ENCODE data around the gene ASCC1. TPM values are rescaled to one million over a fixed set of nuclear protein-coding genes. Genes with fewer than 3 reads are reported as not detected.
"Not testable (repeated sequence)": the region's sequence is repeated elsewhere in the genome, so short reads cannot be mapped to it uniquely, and the experiment has no call there.

The ASCC1 gene
- total RNA-seq, 2 experiments from 2014 or later = 50.9 to 52.5 TPM

DNA sequence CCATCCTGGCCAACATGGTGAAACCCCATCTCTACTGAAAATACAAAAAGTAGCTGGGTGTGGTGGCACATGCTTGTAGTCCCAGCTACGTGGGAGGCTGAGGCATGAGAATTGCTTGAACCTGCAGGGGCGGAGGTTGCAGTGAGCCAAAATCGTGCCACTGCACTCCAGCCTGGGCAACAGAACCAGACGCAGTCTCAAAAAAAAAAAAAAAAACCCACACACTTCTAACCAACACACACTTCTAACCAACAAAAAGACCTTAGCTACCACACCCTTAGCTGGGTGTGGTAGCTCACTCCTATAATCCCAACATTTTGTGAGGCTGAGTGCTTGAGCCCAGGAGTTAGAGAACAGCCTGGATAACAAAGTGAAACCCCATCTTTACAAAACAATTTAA lies 93.9 kb downstream of the ASCC1 start:
- no peak overlapping the region for H3K4me3 Mint-ChIP-seq
- POLR2A ChIA-PET = interaction anchor here (1.7 kb wide), 1 partner anchor 43 kb away, joined by 4 read pairs; no protein-coding TSS in a partner anchor
- peak; percentile 53 for DNase-seq
- intact Hi-C loops (cut with micrococcal nuclease) = loop anchor here (5.0 kb wide), 1 partner anchor 35 kb away; the partner anchor contains the start of gene SPOCK2
- CTCF ChIA-PET = interaction anchor here (1.2 to 6.8 kb wide), 3 partner anchors 73 to 212 kb away, joined by 3 to 37 read pairs (median 4); no protein-coding TSS in a partner anchor
- H3K27me3 Mint-ChIP-seq = no peaks in the 10 kb centered on the region
- no peaks in the 10 kb centered on the region for H3K9me3 Mint-ChIP-seq
- peaks cover 11% of the 10 kb centered on the region for H3K36me3 Mint-ChIP-seq
- H3K27ac Mint-ChIP-seq = peak overlapping the region; percentile 55
- H3K4me1 Mint-ChIP-seq (ENCODE audit: low read depth) = peaks cover 34% of the 10 kb centered on the region

DNA sequence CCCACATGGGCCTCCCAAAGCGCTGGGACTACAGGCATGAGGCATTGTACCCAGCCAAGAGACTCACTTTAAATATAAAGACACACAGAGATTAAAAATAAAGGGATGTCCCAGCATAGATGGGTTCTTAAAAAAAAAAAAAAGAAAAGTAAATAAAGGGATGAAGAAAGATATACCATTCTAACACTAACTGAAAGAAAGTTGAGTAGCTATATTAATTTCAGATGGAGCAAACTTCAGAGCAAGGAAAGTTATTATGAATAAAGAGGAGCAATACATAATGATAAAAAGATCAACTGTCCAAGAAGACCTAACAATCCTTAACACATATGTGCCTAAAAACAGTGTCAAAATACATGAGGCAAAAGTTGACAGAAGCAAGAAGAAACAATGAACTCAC lies 94.7 kb downstream of the ASCC1 start:
- ChIA-PET POLR2A (no interaction called here), CTCF (interaction anchor here (1.4 kb wide), 1 partner anchor 213 kb away, joined by 3 read pairs; no protein-coding TSS in a partner anchor)
- H3K27ac Mint-ChIP-seq = no peak overlapping the region
- peaks cover 2% of the 10 kb centered on the region for H3K9me3 Mint-ChIP-seq
- no peak overlapping the region for H3K4me3 Mint-ChIP-seq
- DNase-seq = no peak
- peaks cover 10% of the 10 kb centered on the region for H3K36me3 Mint-ChIP-seq
- H3K4me1 Mint-ChIP-seq (ENCODE audit: low read depth) = peaks cover 29% of the 10 kb centered on the region
- intact Hi-C loops (cut with micrococcal nuclease) = loop anchor here (5.0 kb wide), 1 partner anchor 34 kb away; the partner anchor contains the start of gene SPOCK2
- H3K27me3 Mint-ChIP-seq = no peaks in the 10 kb centered on the region

- ChIA-PET CTCF (interaction anchor here (1.0 to 3.2 kb wide), 2 partner anchors 10 to 14 kb away, joined by 3 to 14 read pairs; no protein-coding TSS in a partner anchor), POLR2A (no interaction called here)
- peaks cover 15% of the 10 kb centered on the region for H3K4me1 Mint-ChIP-seq (ENCODE audit: low read depth)
- no peaks in the 10 kb centered on the region for H3K27me3 Mint-ChIP-seq
- intact Hi-C loops (cut with micrococcal nuclease) = no loop called here
- peaks cover 5% of the 10 kb centered on the region for H3K9me3 Mint-ChIP-seq
- H3K27ac Mint-ChIP-seq = no peak overlapping the region
- no peak overlapping the region for H3K4me3 Mint-ChIP-seq
- DNase-seq = no peak
- H3K36me3 Mint-ChIP-seq = peaks cover 22% of the 10 kb centered on the region
Observed at GRCh38 chr10:72116372-72116771, 99.7 kb downstream of the ASCC1 start.

DNA sequence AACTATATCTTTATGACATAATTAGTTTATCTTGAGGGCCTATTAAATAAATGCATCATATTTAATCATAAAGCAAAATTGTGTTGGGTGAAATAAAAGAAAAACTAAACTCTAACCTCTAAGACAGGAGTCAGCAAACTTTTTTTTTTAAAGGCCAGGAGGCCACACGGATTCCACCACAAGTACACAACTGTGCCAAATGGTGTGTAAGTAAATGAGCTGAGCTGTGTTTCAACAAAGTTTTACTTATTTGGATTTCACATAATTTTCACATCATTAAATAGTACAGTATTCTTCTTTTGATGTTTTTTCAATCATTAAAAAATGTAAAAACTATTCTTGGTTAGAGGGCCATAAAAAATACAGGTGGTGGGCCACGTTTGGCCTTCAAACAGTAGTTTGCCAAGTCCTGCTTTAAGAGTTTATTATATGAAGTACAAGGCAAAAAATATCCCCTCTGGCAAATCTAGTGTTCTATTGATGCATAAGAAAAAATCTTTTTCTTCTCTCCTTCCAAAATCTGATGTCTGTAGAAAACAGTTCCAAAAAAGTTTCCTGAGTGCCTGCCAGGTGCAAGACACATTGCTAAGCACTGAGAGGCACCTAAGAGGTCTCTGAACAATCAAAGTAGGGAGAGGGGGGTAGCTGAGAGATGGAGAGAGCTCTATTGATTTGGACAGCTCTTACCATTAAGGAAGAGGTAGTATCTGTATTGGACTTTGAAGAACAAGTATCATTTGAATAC lies 101.2 kb downstream of the ASCC1 start:
- H3K4me3 Mint-ChIP-seq = no peak overlapping the region
- CTCF ChIA-PET = interaction anchor here (0.6 to 3.2 kb wide), 3 partner anchors 12 to 223 kb away, joined by 3 to 14 read pairs (median 4); no protein-coding TSS in a partner anchor
- H3K27me3 Mint-ChIP-seq = no peaks in the 10 kb centered on the region
- H3K9me3 Mint-ChIP-seq = peaks cover 5% of the 10 kb centered on the region
- POLR2A ChIA-PET = no interaction called here
- peaks cover 22% of the 10 kb centered on the region for H3K36me3 Mint-ChIP-seq
- DNase-seq = no peak
- H3K4me1 Mint-ChIP-seq (ENCODE audit: low read depth) = peaks cover 19% of the 10 kb centered on the region
- intact Hi-C loops (cut with micrococcal nuclease) = no loop called here
- H3K27ac Mint-ChIP-seq = no peak overlapping the region

GRCh38 chr10:72110673-72111401 lies 105.2 kb downstream of the ASCC1 start:
- DNase-seq = no peak
- Mint-ChIP-seq H3K4me3 (no peak overlapping the region), H3K27me3 (no peaks in the 10 kb centered on the region), H3K36me3 (peaks cover 14% of the 10 kb centered on the region), H3K9me3 (no peaks in the 10 kb centered on the region), H3K4me1 (ENCODE audit: low read depth) (peaks cover 57% of the 10 kb centered on the region), H3K27ac (no peak overlapping the region)
- intact Hi-C loops (cut with micrococcal nuclease) = no loop called here
- POLR2A ChIA-PET = no interaction called here
- CTCF ChIA-PET = interaction anchor here (1.1 kb wide), 1 partner anchor 15 kb away, joined by 3 read pairs; no protein-coding TSS in a partner anchor

DNA sequence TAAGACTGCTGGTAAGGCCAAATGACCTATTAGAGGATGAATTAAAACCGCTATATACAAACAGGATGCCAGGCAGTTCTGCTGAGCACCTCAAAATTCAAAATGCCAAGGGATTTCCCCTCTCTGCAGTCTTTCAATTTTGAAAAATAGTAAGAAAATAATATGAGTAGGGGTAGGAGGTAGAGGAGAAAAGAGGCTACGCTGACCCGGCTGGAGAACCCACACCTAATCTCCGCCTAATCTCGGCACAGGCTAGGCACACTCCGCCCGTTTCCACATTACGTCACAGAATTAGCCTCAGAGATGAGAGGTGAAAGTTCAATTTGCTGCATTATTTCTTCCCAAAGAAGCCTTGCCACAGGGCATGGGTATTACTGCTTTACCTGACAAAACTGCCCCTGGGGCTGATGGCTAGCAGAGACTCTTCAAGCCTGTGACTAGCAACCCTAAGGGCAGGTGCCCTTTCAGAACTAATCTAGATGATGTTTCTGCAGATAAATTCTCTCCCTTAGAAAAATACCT lies 106.4 kb downstream of the ASCC1 start:
- intact Hi-C loops (cut with micrococcal nuclease) = loop anchor here (1.0 to 5.0 kb wide), 3 partner anchors 25 to 223 kb away; no protein-coding TSS in a partner anchor
- ChIA-PET POLR2A (interaction anchor here (1.0 to 2.4 kb wide), 2 partner anchors 17 to 21 kb away, joined by 5 to 16 read pairs; partner anchors contain the start of gene SPOCK2), CTCF (interaction anchor here (1.5 to 2.6 kb wide), 2 partner anchors 21 to 61 kb away, joined by 5 to 8 read pairs; partner anchors contain the start of gene SPOCK2)
- no peak for DNase-seq
- no peaks in the 10 kb centered on the region for H3K27me3 Mint-ChIP-seq
- H3K36me3 Mint-ChIP-seq = peaks cover 10% of the 10 kb centered on the region
- peaks cover 62% of the 10 kb centered on the region for H3K4me1 Mint-ChIP-seq (ENCODE audit: low read depth)
- H3K4me3 Mint-ChIP-seq = peak overlapping the region; percentile 49
- no peaks in the 10 kb centered on the region for H3K9me3 Mint-ChIP-seq
- H3K27ac Mint-ChIP-seq = peak overlapping the region; percentile 97

GRCh38 chr10:72108830-72109635 lies 107.0 kb downstream of the ASCC1 start:
- Mint-ChIP-seq H3K9me3 (no peaks in the 10 kb centered on the region), H3K27me3 (no peaks in the 10 kb centered on the region), H3K36me3 (peaks cover 10% of the 10 kb centered on the region), H3K4me3 (peak overlapping the region; percentile 49), H3K27ac (peak overlapping the region; percentile 97), H3K4me1 (ENCODE audit: low read depth) (peaks cover 67% of the 10 kb centered on the region)
- ChIA-PET POLR2A (interaction anchor here (0.8 to 2.4 kb wide), 7 partner anchors 12 to 189 kb away, joined by 3 to 16 read pairs (median 4); partner anchors contain the start of genes DDIT4 and SPOCK2), CTCF (interaction anchor here (0.6 to 2.6 kb wide), 5 partner anchors 10 to 228 kb away, joined by 3 to 8 read pairs (median 5); partner anchors contain the start of gene SPOCK2)
- no peak for DNase-seq
- intact Hi-C loops (cut with micrococcal nuclease) = loop anchor here (1.0 to 5.0 kb wide), 3 partner anchors 25 to 223 kb away; no protein-coding TSS in a partner anchor

GRCh38 chr10:72108004-72108370 lies 108.1 kb downstream of the ASCC1 start:
- H3K27me3 Mint-ChIP-seq, DNase-seq, H3K9me3 Mint-ChIP-seq: not testable (repeated sequence)
- Mint-ChIP-seq H3K27ac (peak overlapping the region; percentile 97), H3K36me3 (peaks cover 13% of the 10 kb centered on the region), H3K4me3 (peak overlapping the region; percentile 76), H3K4me1 (ENCODE audit: low read depth) (peaks cover 69% of the 10 kb centered on the region)
- intact Hi-C loops (cut with micrococcal nuclease) = loop anchor here (5.0 kb wide), 2 partner anchors 54 to 224 kb away; no protein-coding TSS in a partner anchor
- POLR2A ChIA-PET = interaction anchor here (1.3 to 2.4 kb wide), 2 partner anchors 19 to 167 kb away, joined by 4 to 16 read pairs; partner anchors contain the start of gene SPOCK2
- CTCF ChIA-PET = interaction anchor here (0.6 to 2.6 kb wide), 6 partner anchors 9 to 231 kb away, joined by 3 to 8 read pairs (median 4); partner anchors contain the start of gene SPOCK2

GRCh38 chr10:72107325-72108003 lies 108.6 kb downstream of the ASCC1 start:
- Mint-ChIP-seq H3K36me3 (peaks cover 13% of the 10 kb centered on the region), H3K4me1 (ENCODE audit: low read depth) (peaks cover 69% of the 10 kb centered on the region), H3K27me3 (no peaks in the 10 kb centered on the region), H3K27ac (peak overlapping the region; percentile 97), H3K9me3 (no peaks in the 10 kb centered on the region), H3K4me3 (peak overlapping the region; percentile 76)
- DNase-seq = no peak
- intact Hi-C loops (cut with micrococcal nuclease) = loop anchor here (1.0 to 5.0 kb wide), 4 partner anchors 10 to 225 kb away; partner anchors contain the start of gene SPOCK2
- ChIA-PET CTCF (interaction anchor here (1.1 to 2.6 kb wide), 3 partner anchors 19 to 232 kb away, joined by 4 to 8 read pairs (median 6); partner anchors contain the start of gene SPOCK2), POLR2A (interaction anchor here (2.4 kb wide), 1 partner anchor 19 kb away, joined by 16 read pairs; the partner anchor contains the start of gene SPOCK2)

DNA sequence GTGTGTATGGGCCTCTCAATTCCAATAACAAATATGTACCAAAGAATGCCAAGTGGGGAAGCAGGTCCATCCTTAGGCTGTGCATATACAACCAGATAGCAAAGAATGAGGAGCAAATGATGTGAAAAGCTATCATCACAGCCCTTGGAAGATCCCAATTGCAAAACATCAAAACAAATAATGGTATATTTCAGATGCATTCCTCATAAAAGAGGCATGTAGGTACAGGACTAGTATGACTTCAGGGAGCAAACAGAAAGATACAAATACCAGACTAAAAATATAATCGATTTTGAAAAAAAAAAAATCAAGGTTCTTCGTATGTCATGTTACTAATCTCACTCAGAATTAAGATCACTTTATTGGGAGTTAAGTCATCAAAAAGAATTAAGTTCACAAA lies 109.2 kb downstream of the ASCC1 start:
- Mint-ChIP-seq H3K27me3 (no peaks in the 10 kb centered on the region), H3K27ac (peak overlapping the region; percentile 97), H3K4me1 (ENCODE audit: low read depth) (peaks cover 74% of the 10 kb centered on the region), H3K4me3 (peak overlapping the region; percentile 76), H3K9me3 (no peaks in the 10 kb centered on the region), H3K36me3 (peaks cover 16% of the 10 kb centered on the region)
- POLR2A ChIA-PET = interaction anchor here (2.4 kb wide), 1 partner anchor 18 kb away, joined by 16 read pairs; the partner anchor contains the start of gene SPOCK2
- CTCF ChIA-PET = interaction anchor here (1.7 kb wide), 1 partner anchor 230 kb away, joined by 6 read pairs; no protein-coding TSS in a partner anchor
- DNase-seq = no peak
- intact Hi-C loops (cut with micrococcal nuclease) = loop anchor here (1.0 to 5.0 kb wide), 4 partner anchors 10 to 225 kb away; partner anchors contain the start of gene SPOCK2
